Midbrain (tissue), 1 donor: ENCODE results near the gene ZFYVE28.
"Not testable (repeated sequence)": the region's sequence is repeated elsewhere in the genome, so short reads cannot be mapped to it uniquely, and the experiment has no call there.

Experiments
- DNase-seq: peaks from one replicate; lab custom pipeline; 2025; lab: John Stamatoyannopoulos, UW

ZFYVE28 gene

DNA sequence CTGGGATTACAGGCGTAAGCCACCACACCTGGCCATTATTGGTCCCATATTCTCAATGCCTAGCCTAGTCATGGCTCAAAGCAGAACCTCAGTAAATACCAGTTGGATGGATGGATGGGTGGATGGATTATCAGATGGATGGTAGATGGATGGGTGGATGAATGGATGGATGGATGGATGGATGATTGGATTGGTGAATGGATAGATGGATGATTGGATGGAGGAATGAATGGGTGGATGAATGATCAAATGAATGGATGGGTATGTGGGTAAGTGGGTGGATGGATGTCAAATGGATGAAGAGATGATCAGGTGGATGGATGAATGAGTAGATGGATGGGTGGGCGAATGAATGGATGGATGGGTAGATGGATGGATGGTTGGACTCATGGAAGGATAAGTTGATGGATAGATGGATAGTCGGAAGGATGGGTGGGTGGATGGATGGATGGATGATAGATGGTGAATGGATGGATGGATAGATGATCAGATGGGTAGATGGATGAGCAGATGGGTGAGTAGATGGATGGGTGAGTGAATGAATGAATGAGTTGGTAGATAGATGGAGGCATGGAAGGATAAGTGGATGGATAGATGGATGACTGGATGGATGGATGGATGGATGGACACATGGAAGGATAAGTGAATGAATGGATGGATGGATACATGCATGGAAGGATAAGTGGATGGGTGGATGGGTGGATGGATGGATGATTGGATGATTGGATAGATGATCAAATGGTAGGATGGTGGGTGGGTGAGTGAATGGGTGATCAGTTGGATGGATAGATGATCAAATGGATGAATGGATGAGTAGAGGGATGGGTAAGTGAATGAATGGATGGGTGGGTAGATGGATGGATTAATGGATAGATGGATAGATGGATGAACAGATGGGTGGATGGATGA lies 28.5 kb upstream of the ZFYVE28 start:
- no peak for DNase-seq

DNA sequence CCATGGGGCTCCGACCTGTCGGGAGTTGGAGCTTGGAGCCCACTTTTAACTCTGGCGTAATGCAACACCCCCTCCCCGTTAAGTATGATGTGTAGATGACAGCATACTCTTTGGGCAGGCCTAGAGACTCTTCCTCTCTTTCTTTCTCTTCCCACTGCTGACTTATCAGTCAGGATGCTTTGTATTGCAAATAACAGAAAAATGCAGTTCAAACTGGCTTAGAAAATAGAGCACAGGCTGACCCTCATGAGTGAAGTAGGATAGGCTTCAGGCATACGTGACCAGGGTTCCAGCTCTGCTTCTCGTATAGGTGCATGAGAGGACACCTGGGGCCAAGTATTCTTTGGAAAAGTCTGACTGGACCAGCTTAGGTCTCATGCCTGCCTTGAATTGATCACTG lies 27.1 kb upstream of the ZFYVE28 start:
- no peak for DNase-seq

DNA sequence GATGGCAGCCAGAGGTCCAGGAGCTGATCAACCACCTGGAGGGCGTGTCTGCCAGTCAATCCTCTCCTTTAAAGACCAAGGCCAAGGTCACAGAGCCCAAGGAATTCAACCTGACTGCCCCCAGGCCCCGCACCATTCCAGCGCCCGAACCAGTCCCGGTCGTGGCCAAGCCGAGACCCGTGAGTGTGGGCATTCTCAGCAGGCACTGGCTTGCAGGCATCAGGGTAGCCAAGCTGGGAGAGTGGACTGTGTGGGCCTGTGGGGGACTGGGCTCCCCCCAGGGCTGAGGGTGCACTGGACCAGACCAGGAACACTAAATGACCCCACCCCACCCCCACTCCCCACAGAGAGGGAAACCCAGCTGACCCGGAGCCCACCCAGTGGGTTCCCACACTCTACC lies 26.7 kb upstream of the ZFYVE28 start:
- no peak for DNase-seq

GRCh38 chr4:2443956-2444740 lies 25.7 kb upstream of the ZFYVE28 start:
- no peak for DNase-seq

DNA sequence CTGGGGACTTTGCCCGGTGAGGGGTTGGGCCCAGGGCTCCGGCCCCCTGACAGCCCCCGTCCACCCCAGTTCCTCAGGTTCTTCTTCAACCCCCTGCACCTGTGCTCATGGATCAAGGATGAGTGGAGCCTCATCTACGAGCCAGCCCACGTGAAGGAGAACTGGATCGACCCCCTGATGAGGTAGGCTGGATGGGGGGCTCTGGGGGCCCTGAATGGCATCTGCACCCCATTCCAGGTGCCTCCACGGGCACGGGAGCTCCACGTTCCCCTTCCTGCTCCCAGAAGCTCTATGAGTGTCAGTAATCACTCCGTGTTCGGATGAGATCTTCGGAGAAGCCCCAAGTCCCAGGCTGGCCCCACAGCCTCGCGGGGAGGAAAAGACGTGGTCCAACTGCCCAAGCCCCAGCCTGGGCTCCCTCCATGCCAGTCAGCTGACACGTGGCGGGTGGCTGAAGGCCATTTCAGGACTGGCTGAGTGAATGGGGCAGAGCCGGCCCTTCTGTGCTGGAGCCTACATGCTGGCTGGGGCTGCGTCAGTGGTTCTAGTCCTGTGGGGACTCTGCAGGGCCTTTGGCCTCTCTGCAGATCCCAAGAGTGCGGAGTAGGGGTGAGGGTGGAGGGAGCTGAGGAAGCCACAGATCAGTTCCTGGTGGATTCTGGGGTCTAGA lies 24.8 kb upstream of the ZFYVE28 start:
- no peak for DNase-seq

- no peak for DNase-seq
Observed at GRCh38 chr4:2442175-2442993, 23.9 kb upstream of the ZFYVE28 start.

- DNase-seq, result no peak
Observed at GRCh38 chr4:2441393-2442174, 23.1 kb upstream of the ZFYVE28 start.

- peak; percentile 42 for DNase-seq
Observed at GRCh38 chr4:2438822-2439718, 20.6 kb upstream of the ZFYVE28 start.

GRCh38 chr4:2437475-2438215 lies 19.2 kb upstream of the ZFYVE28 start:
- no peak for DNase-seq

DNA sequence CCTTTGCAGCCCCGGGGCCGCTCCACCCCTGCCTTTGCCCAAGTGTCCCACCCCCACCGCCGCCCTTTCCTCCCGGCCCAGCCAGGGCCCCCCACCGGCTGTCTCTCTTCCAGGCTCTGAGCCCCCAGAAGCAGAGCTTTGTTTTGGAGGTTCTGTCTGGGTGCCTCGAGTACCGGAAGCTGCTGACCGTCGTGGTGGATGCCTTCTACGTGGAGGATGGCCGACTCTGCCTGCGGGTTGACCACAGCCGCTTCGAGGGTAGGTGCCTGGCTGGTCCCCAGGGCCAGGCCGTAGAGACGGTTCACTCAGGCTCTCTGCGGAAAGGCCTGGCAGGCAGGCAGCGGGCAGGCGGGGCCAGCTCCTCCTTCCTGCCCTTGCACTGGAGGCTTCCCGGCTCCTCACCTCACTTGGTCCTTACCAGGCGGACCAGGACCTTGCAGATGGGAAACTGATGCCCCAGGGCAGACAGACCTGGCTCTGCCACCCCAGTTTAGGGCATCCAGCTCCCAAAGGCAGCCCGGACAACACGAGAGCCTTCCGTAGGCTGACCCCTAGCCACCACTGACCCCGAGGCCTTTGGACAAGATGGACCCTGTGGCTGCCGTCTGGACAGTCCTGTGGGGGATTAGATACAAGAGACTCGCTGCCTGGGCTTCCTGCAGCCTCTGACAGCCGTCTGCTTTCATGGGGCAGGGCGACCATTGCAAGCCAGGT lies 18.5 kb upstream of the ZFYVE28 start:
- no peak for DNase-seq

DNA sequence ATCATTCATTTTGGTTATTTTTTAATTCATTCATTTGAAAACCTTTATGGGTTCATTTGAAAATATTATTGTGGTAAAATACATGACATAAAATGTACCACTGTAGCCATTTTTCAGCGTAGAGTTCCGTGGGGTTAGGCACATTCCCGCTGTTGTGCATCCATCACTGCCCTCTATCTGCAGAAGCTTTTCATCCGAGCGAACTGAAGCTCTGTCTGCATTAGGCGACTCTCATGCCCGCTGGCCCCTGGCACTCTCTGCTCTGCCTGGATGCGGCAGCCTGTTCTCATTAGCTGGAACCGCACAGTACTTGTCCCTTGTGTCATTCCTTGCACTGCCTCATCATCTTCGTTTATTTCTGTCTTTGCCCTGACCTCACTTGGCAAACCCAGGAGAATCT lies 17.9 kb upstream of the ZFYVE28 start:
- peak; percentile 68 for DNase-seq

DNA sequence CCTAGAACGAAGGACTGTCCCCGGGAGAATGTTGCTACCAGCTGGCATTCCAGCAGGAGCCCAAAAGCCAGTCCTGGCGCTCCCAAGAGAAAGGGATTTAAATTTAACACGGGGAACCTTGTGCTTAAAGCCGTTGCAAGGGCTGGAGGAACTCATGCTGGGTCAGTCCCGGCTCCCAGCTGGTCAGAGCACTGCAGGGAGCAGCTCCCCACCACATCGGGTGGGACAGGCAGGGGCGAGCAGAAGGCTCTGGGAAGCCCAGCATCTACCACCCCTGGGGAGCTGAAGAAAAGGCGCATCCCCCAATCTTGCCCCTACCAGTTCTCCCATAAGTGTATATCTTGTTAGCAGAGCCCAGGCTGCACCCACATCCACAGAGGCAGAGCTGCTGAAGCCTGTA lies 16.0 kb upstream of the ZFYVE28 start:
- DNase-seq, result no peak

GRCh38 chr4:2433609-2434350 lies 15.3 kb upstream of the ZFYVE28 start:
- peak; percentile 37 for DNase-seq

- DNase-seq, result peak; percentile 88
Observed at GRCh38 chr4:2432991-2433530, 14.6 kb upstream of the ZFYVE28 start.

DNA sequence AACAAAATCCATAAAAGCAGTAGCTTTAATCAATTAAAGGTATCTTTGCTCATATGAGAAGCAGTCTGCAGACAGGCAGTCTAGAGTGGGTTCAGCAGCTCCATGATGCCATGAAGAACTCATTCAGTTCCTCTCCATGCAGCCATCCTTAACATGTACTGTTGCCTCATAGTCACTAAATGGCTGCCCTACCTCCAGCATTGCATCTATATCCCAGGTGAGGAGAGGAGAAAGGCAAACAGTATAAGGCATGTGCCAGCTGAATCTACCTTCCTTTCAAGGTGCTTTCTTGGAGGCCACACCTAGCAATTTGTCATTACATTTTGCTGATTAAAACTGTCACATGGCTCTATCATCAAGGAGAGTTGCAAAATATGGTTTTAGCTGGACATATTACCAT lies 13.6 kb upstream of the ZFYVE28 start:
- no peak for DNase-seq

- not testable (repeated sequence) for DNase-seq
Observed at GRCh38 chr4:2429945-2430757, 11.7 kb upstream of the ZFYVE28 start.
